ENCODE results near the gene ATP6AP1.
A peak's percentile ranks its signal among the peaks of the same experiment; 100 is the strongest.
"Not testable (repeated sequence)": the region's sequence is repeated elsewhere in the genome, so short reads cannot be mapped to it uniquely, and the experiment has no call there.

ATP6AP1 gene

GRCh38 chrX:154428176-154429171 lies at the start of gene ATP6AP1:
ATP6AP1 (plus strand) TSS chrX:154428677; CDS start chrX:154428693, 16 bp downstream.
- TF ChIP-seq ZNF274 (IDR thresholded peaks at IDR 0.05; ENCODE audit: low read depth, low read length), result no peak
- H3K4me3 ChIP-seq (ENCODE audit: low read length), result peak within 1 kb of the TSS; percentile 65; the same call in 1 of the 2 replicates

DNA sequence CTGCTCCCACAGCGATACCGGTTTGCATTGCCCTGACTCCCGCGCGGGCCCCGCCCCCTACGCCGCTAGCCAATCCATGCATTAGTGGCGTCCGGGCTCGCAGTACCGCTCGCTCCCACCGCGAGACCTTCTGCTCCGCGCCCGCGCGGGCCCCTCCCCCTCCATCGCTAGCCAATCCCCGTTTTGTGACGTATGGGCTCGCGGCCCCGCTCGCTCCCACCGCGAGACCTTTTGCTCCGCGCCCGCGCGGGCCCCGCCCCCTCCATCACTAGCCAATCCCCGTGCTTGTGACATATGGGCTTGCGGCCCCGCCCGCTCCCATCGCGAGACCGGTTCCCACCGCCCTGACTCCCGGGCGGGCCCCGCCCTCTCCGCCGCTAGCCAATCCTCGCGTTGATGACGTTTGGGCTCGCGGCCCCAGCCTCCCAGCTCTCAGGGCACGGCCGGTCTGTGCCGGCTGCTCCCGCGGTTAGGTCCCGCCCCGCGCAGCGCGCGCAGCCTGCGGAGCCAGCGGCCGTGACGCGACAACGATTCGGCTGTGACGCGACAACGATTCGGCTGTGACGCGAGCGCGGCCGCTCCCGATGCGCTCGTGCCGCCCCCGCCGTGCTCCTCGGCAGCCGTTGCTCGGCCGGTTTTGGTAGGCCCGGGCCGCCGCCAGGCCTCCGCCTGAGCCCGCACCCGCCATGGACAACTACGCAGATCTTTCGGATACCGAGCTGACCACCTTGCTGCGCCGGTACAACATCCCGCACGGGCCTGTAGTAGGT lies 49.5 kb upstream of the ATP6AP1 start, which contains the start of gene EMD:
EMD (plus strand) TSS at position 497 of the 770 bp plus-strand sequence; CDS start at position 687, 190 bp downstream.
- H3K4me3 ChIP-seq (ENCODE audit: low read length), result peak within 1 kb of the TSS; percentile 70
- no peak for TF ChIP-seq ZNF274 (IDR thresholded peaks at IDR 0.05; ENCODE audit: low read depth, low read length)

GRCh38 chrX:154379569-154379951 lies 48.9 kb upstream of the ATP6AP1 start:
- H3K4me3 ChIP-seq (ENCODE audit: low read length), result peak overlapping the region; percentile 70
- no peak for TF ChIP-seq ZNF274 (IDR thresholded peaks at IDR 0.05; ENCODE audit: low read depth, low read length)

DNA sequence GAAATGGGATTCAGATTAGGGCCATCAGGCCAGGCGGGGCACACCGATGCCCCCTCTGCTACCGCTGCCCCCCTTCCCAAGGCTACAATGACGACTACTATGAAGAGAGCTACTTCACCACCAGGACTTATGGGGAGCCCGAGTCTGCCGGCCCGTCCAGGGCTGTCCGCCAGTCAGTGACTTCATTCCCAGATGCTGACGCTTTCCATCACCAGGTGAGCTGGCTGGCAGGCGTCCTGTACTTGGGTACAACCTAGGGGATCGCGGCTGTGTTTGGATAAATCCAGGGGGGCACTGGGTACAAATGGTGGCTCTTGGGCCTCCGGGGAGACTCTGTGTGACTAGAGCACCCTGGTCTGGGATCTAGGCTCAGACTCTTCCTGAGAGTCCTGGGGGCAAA lies 48.3 kb upstream of the ATP6AP1 start:
- TF ChIP-seq ZNF274 (IDR thresholded peaks at IDR 0.05; ENCODE audit: low read depth, low read length), result no peak
- peak overlapping the region; percentile 70; the same call in 1 of the 2 replicates for H3K4me3 ChIP-seq (ENCODE audit: low read length)

DNA sequence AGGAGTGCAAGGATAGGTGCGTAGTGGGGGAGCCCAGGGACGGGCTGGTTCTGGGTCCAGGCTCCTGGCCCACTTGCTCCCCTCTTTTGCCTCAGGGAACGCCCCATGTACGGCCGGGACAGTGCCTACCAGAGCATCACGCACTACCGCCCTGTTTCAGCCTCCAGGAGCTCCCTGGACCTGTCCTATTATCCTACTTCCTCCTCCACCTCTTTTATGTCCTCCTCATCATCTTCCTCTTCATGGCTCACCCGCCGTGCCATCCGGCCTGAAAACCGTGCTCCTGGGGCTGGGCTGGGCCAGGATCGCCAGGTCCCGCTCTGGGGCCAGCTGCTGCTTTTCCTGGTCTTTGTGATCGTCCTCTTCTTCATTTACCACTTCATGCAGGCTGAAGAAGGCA lies 47.7 kb upstream of the ATP6AP1 start:
- TF ChIP-seq ZNF274 (IDR thresholded peaks at IDR 0.05; ENCODE audit: low read depth, low read length), result no peak

GRCh38 chrX:154381271-154381670 lies 47.2 kb upstream of the ATP6AP1 start:
- no peak for TF ChIP-seq ZNF274 (IDR thresholded peaks at IDR 0.05; ENCODE audit: low read depth, low read length)
- no peak overlapping the region for H3K4me3 ChIP-seq (ENCODE audit: low read length)

More for the DNA sequence above, 47.7 kb upstream of the ATP6AP1 start:
- H3K4me3 ChIP-seq (ENCODE audit: low read length), result no peak overlapping the region

GRCh38 chrX:154382483-154383069 lies 45.9 kb upstream of the ATP6AP1 start:
- H3K4me3 ChIP-seq (ENCODE audit: low read length), result no peak overlapping the region
- TF ChIP-seq ZNF274 (IDR thresholded peaks at IDR 0.05; ENCODE audit: low read depth, low read length), result no peak

DNA sequence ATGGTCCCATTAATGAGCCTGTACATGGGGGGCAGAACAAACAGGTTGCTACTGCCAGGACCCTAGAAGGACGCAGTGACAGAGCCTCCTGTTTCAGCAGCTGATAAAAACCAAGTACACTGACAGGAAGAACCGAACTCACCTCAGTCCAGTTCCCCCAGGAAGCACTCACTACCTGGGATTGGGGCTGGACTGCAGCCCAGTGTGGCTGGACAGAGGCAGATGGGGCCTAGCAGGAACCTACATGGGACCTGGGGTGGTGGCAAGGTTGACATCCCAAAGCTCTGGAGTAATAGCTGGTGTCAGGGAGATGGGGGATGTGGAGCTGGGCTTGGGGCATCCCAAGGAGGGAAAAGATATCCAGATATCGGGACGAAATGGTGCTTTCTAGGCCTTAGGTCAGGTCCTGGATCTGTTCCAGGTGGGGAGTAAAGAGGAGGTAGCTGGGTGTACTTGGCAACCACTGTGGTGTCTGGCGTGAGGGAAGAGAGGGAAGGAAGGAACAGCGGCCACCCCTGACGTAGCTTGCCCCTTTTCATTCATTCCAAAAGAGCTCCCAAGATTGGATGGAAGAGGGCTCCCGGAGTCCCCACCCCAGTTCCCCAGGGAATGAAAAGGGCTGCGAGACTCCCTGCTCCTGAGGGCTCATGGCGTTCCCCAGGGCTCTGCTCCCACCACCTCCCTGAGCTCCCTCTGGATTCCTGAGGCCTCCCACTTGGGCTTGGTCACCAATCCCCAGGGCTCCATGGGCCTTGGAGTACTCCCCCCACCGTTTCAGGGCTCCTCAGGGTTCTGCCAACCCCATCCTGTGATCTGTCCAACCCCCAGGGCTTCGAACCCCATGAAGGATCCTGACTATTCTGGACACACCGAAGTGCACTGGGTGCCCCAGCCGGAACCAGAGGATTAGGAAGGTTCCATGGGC lies 44.9 kb upstream of the ATP6AP1 start:
- H3K4me3 ChIP-seq (ENCODE audit: low read length), result no peak overlapping the region
- TF ChIP-seq ZNF274 (IDR thresholded peaks at IDR 0.05; ENCODE audit: low read depth, low read length), result no peak

- H3K4me3 ChIP-seq (ENCODE audit: low read length), result no peak overlapping the region
- no peak for TF ChIP-seq ZNF274 (IDR thresholded peaks at IDR 0.05; ENCODE audit: low read depth, low read length)
Observed at GRCh38 chrX:154384284-154384892, 44.1 kb upstream of the ATP6AP1 start.

- H3K4me3 ChIP-seq (ENCODE audit: low read length), result not testable (repeated sequence)
Observed at GRCh38 chrX:154388094-154388493, 40.4 kb upstream of the ATP6AP1 start.

DNA sequence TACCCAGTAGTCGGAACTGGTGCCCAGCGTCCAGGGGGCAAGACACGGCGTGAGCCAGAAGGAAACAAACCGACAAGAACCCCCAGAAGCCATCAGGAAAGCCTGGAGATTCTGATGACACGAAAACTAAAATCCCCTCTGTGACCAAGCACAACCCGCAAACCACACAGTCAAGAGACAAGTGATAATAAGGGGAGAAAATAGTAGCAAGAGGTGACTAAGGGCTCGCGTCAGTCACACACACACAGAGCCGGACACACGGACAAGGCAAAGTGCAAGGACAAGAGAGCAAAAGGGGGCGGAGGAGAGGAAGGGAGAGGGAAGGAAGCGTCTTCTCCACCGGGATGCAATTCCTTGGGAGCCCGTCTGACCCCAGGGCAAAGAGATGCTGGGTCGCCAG lies 39.8 kb upstream of the ATP6AP1 start:
- H3K4me3 ChIP-seq (ENCODE audit: low read length), result not testable (repeated sequence)

GRCh38 chrX:154389812-154390747 lies 38.4 kb upstream of the ATP6AP1 start:
- H3K4me3 ChIP-seq (ENCODE audit: low read length), result not testable (repeated sequence)

GRCh38 chrX:154396363-154396762 lies 32.1 kb upstream of the ATP6AP1 start:
- not testable (repeated sequence) for H3K4me3 ChIP-seq (ENCODE audit: low read length)
